Gastrocnemius medialis (tissue), 4 donors: ENCODE measurements around the gene DPEP3.

Experiments used
- CTCF ChIP-seq, 5 experiments: fragments of 450-650 bp in 3 of 5; fragments of 200-600 bp in 2 of 5; sonication (generic) in 2 of 5; IDR thresholded peaks in 4 of 5; conservative IDR thresholded peaks in 1 of 5; 1 replicate in 4 of 5; 2 replicates in 1 of 5; pipeline ENCODE4 v1.5.1; 2016 to 2019; ENCODE audit warnings: antibody characterized with exemption in 5 of 5, mild to moderate bottlenecking in 3 of 5, moderate library complexity in 3 of 5
- POLR2A ChIP-seq, 2 donors: fragments of 450-650 bp; IDR thresholded peaks; one replicate each; pipeline ENCODE4 v1.6.1; 2017; ENCODE audit warnings: antibody characterized with exemption in 2 of 2, mild to moderate bottlenecking in 2 of 2, moderate library complexity in 2 of 2

- TF ChIP-seq POLR2A (IDR thresholded peaks at IDR 0.05) (no peak), CTCF (IDR thresholded peaks at IDR 0.05 in 4 of 5, conservative IDR thresholded peaks at IDR 0.05 in 1 of 5) (no peak)
Observed at GRCh38 chr16:68005211-68005610, 24.9 kb upstream of the DPEP3 start.
